Loucy (cell line): Measurements from ENCODE around the gene ABCC4.

Experiments
- EZH2phosphoT487 ChIP-seq: fragments of 200-600 bp; IDR thresholded peaks from 2 replicates; pipeline ENCODE4 v1.6.1; 2018; ENCODE audit warnings: antibody characterized with exemption, mild to moderate bottlenecking, moderate library complexity, borderline replicate concordance
- TF ChIP-seq, protein P1 (sequence below): fragments of 200-600 bp; sonication (generic); conservative IDR thresholded peaks from 2 replicates; pipeline ENCODE4 v1.5.1; 2014; ENCODE audit warnings: mild to moderate bottlenecking, antibody characterized with exemption, low read length

DNA sequence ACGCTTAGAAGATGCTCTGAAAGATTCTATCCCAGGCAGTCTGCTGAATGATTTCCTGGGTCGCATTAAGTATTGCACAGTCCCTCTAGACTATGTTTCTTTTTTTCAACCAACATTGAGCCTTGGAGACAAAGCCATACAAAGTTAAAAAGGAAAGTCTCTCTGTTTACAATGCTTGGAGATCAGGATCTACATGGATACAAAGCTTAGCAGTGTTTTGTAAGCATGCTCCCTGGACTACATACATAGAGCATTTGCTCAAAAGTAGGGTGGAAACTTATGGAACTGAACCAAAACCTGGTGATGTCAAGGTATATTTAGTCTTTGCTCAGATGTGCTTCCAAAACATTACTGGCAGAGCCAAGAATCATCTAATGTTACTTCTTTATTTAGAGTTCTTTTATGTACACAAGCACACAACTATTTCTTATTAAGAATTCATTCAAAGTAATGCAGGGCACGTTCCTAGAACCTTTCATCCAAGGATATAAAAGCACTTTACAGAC, 241.2 kb downstream of the ABCC4 start:
- TF ChIP-seq, protein P1, sequence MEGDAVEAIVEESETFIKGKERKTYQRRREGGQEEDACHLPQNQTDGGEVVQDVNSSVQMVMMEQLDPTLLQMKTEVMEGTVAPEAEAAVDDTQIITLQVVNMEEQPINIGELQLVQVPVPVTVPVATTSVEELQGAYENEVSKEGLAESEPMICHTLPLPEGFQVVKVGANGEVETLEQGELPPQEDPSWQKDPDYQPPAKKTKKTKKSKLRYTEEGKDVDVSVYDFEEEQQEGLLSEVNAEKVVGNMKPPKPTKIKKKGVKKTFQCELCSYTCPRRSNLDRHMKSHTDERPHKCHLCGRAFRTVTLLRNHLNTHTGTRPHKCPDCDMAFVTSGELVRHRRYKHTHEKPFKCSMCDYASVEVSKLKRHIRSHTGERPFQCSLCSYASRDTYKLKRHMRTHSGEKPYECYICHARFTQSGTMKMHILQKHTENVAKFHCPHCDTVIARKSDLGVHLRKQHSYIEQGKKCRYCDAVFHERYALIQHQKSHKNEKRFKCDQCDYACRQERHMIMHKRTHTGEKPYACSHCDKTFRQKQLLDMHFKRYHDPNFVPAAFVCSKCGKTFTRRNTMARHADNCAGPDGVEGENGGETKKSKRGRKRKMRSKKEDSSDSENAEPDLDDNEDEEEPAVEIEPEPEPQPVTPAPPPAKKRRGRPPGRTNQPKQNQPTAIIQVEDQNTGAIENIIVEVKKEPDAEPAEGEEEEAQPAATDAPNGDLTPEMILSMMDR = no peak
- no peak for TF ChIP-seq EZH2phosphoT487
